Measurements from ENCODE around the gene CALHM4. TPM values are rescaled to one million over a fixed set of nuclear protein-coding genes. Genes with fewer than 3 reads are reported as not detected.
"Not testable (repeated sequence)": the region's sequence is repeated elsewhere in the genome, so short reads cannot be mapped to it uniquely, and the experiment has no call there.

The CALHM4 gene
- total and polyA plus RNA-seq, 2 of the 8 experiments (the other 6 are each of a cell fraction or from before 2014, with no cell fraction given), result not detected

DNA sequence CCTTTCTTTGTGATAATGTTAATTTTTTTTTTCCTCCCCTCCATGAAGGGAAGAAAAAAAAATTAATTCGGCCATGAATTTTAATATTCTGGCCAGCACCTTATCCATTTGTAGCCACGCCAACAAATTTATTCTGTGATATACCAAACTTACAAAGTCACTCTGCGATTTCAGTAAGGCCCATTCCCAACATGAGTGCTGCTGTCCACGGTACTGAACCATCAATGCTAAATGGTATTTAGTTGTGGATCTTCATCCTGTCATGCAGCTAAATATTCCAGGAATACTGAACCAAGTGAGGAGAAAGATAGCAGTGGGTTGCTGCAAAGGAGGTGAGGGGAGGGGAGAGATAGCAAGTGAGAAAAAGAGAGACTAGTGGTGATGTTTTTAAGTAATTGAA is 43.3 kb downstream of the CALHM4 start:
- ChIA-PET CTCF (ENCODE audit: partially characterized antibody) (interaction anchor here (0.9 to 1.3 kb wide), 3 partner anchors 16 to 328 kb away, joined by 3 to 5 read pairs (median 3); no protein-coding TSS in a partner anchor), POLR2A (ENCODE audit: partially characterized antibody) (interaction anchor here (1.0 kb wide), 1 partner anchor 22 kb away, joined by 3 read pairs; no protein-coding TSS in a partner anchor)
- no peak for TF ChIP-seq TAF7 (optimal IDR thresholded peaks at IDR 0.05; ENCODE audit: borderline replicate concordance, low read depth, low read length)
- no peak for TF ChIP-seq POLR2A (IDR thresholded peaks at IDR 0.05; ENCODE audit: control extremely low read depth in 1 of 2, low read depth in 2 of 2, low read length in 2 of 2)
- H3K56ac ChIP-seq (replicated peaks; ENCODE audit: insufficient read length, low read depth, low read length), result no peak overlapping the region
- no peaks in the 10 kb centered on the region for H3K4me1 ChIP-seq (replicated peaks in 1 of 4; ENCODE audit: control insufficient read depth in 3 of 4, insufficient read depth in 4 of 4, low read length in 3 of 4)
- H3K23ac ChIP-seq (ENCODE audit: insufficient read length), result no peak overlapping the region
- no peak overlapping the region for H4K8ac ChIP-seq (ENCODE audit: extremely low read depth, insufficient read depth, low read length)
- no peak overlapping the region for H2BK120ac ChIP-seq (replicated peaks; ENCODE audit: low read depth, low read length)
- no peak overlapping the region for H2AK5ac ChIP-seq (ENCODE audit: low read depth, low read length)
- no peak overlapping the region for H4K91ac ChIP-seq (replicated peaks; ENCODE audit: insufficient read length, low read length)
- no peak overlapping the region for H2BK15ac ChIP-seq (ENCODE audit: low read length)
- no peaks in the 10 kb centered on the region; the same call in 1 of the 2 replicates for H3K23me2 ChIP-seq (ENCODE audit: low read depth, low read length)
- H4K5ac ChIP-seq (ENCODE audit: insufficient read length, low read depth, low read length), result no peak overlapping the region
- H3K27ac ChIP-seq (ENCODE audit: low read depth, low read length), result no peak overlapping the region
- H3K79me2 ChIP-seq (ENCODE audit: control insufficient read depth in 1 of 2, insufficient read depth in 2 of 2, low read length in 2 of 2), result no peaks in the 10 kb centered on the region
- no peak overlapping the region for H2BK12ac ChIP-seq (ENCODE audit: low read depth, low read length)
- WGBS, 2 experiments (ENCODE audit: extremely low coverage in 1 of 2, insufficient coverage in 1 of 2, insufficient read length in 1 of 2, insufficient replicate concordance in 2 of 2, low coverage in 1 of 2, low lambda C conversion rate in 2 of 2, missing lambda C conversion rate in 1 of 2), result 91% methylated on average over 3 of the region's 4 CpGs; no CpG with 5 or more reads in 1 of the 2 experiments
- H2BK5ac ChIP-seq (ENCODE audit: low read depth, low read length), result no peak overlapping the region
- H3K4me3 ChIP-seq (ENCODE audit: extremely low read depth in 1 of 4, insufficient read depth in 2 of 4, low read depth in 3 of 4, low read length in 4 of 4), result no peak overlapping the region
- no peak overlapping the region for H3K4me2 ChIP-seq (ENCODE audit: insufficient read depth in 1 of 2, low read depth in 2 of 2, low read length in 2 of 2)
- no peaks in the 10 kb centered on the region for H3K27me3 ChIP-seq (replicated peaks in 1 of 4; ENCODE audit: control insufficient read depth in 3 of 4, extremely low read depth in 1 of 4, insufficient read depth in 3 of 4, low read length in 3 of 4)
- no peak overlapping the region for H3K14ac ChIP-seq (ENCODE audit: insufficient read length)
- FAIRE-seq (peak; percentile 32), DNase-seq (ENCODE audit: low read depth in 1 of 2, low spot score in 2 of 2) (no peak)
- no peak overlapping the region for H2AFZ ChIP-seq (ENCODE audit: low read length)
- H2BK20ac ChIP-seq (ENCODE audit: low read length), result no peak overlapping the region
- no peaks in the 10 kb centered on the region for H4K20me1 ChIP-seq (replicated peaks in 1 of 2; ENCODE audit: control insufficient read depth in 1 of 2, insufficient read depth in 2 of 2, low read length in 2 of 2)
- no peak overlapping the region for H3K18ac ChIP-seq (ENCODE audit: extremely low read depth, low read length)
- H3K9ac ChIP-seq (replicated peaks in 1 of 4; ENCODE audit: extremely low read depth in 1 of 4, low read depth in 3 of 4, low read length in 3 of 4), result no peak overlapping the region
- no peak overlapping the region for H3K4ac ChIP-seq (replicated peaks; ENCODE audit: insufficient read length, low read depth, low read length)
- no peaks in the 10 kb centered on the region for H3K9me3 ChIP-seq (ENCODE audit: insufficient read depth in 2 of 2, low read depth in 1 of 2, low read length in 1 of 2)
- H3K79me1 ChIP-seq (ENCODE audit: low read depth, low read length), result no peaks in the 10 kb centered on the region
- peaks cover 0 to 11% (median 4%) of the 10 kb centered on the region in 4 experiments; a peak in 5 of 8 replicates for H3K36me3 ChIP-seq (ENCODE audit: control insufficient read depth in 2 of 4, insufficient read depth in 4 of 4, low read length in 3 of 4)

DNA sequence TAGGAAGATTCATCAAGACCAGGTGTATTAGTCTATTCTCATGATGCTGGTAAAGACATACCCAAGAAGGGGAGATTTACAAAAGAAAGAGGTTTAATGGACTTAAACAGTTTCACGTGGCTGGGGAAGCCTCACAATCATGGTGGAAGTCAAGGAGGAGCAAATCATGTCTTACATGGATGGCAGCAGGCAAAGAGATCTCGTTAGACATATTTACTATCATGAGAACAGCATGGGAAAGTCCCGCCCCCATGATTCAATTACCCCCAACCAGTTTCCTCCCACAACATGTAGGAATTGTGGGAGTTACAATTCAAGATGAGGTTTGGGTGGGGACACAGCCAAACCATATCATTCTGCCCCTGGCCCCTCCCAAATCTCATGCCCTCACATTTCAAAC is 50.4 kb downstream of the CALHM4 start:
- H3K4me1 ChIP-seq (replicated peaks in 1 of 4; ENCODE audit: control insufficient read depth in 3 of 4, insufficient read depth in 4 of 4, low read length in 3 of 4); H4K8ac ChIP-seq (ENCODE audit: extremely low read depth, insufficient read depth, low read length); H2BK20ac ChIP-seq (ENCODE audit: low read length); FAIRE-seq; H3K36me3 ChIP-seq (ENCODE audit: control insufficient read depth in 2 of 4, insufficient read depth in 4 of 4, low read length in 3 of 4); H3K4ac ChIP-seq (replicated peaks; ENCODE audit: insufficient read length, low read depth, low read length); H3K9ac ChIP-seq (replicated peaks in 1 of 4; ENCODE audit: extremely low read depth in 1 of 4, low read depth in 3 of 4, low read length in 3 of 4); H3K23ac ChIP-seq (ENCODE audit: insufficient read length); H2AK5ac ChIP-seq (ENCODE audit: low read depth, low read length); H3K79me1 ChIP-seq (ENCODE audit: low read depth, low read length); H2BK5ac ChIP-seq (ENCODE audit: low read depth, low read length); H3K4me3 ChIP-seq (ENCODE audit: extremely low read depth in 1 of 4, insufficient read depth in 2 of 4, low read depth in 3 of 4, low read length in 4 of 4); H3K14ac ChIP-seq (ENCODE audit: insufficient read length); H2BK12ac ChIP-seq (ENCODE audit: low read depth, low read length); H4K91ac ChIP-seq (replicated peaks; ENCODE audit: insufficient read length, low read length); H4K20me1 ChIP-seq (replicated peaks in 1 of 2; ENCODE audit: control insufficient read depth in 1 of 2, insufficient read depth in 2 of 2, low read length in 2 of 2); H3K27ac ChIP-seq (ENCODE audit: low read depth, low read length); H3K9me3 ChIP-seq (ENCODE audit: insufficient read depth in 2 of 2, low read depth in 1 of 2, low read length in 1 of 2); H2BK15ac ChIP-seq (ENCODE audit: low read length); H3K23me2 ChIP-seq (ENCODE audit: low read depth, low read length); H4K5ac ChIP-seq (ENCODE audit: insufficient read length, low read depth, low read length); H3K79me2 ChIP-seq (ENCODE audit: control insufficient read depth in 1 of 2, insufficient read depth in 2 of 2, low read length in 2 of 2); H3K56ac ChIP-seq (replicated peaks; ENCODE audit: insufficient read length, low read depth, low read length); POLR2A ChIA-PET (ENCODE audit: partially characterized antibody); CTCF ChIA-PET (ENCODE audit: partially characterized antibody); H3K27me3 ChIP-seq (replicated peaks in 1 of 4; ENCODE audit: control insufficient read depth in 3 of 4, extremely low read depth in 1 of 4, insufficient read depth in 3 of 4, low read length in 3 of 4); H2BK120ac ChIP-seq (replicated peaks; ENCODE audit: low read depth, low read length); DNase-seq (ENCODE audit: low read depth in 1 of 2, low spot score in 2 of 2); H3K18ac ChIP-seq (ENCODE audit: extremely low read depth, low read length); H3K4me2 ChIP-seq (ENCODE audit: insufficient read depth in 1 of 2, low read depth in 2 of 2, low read length in 2 of 2); H2AFZ ChIP-seq (ENCODE audit: low read length): not testable (repeated sequence)
- 88% methylated on average over 3 of the region's 3 CpGs; no CpG with 5 or more reads in 1 of the 2 experiments for WGBS, 2 experiments (ENCODE audit: extremely low coverage in 1 of 2, insufficient coverage in 1 of 2, insufficient read length in 1 of 2, insufficient replicate concordance in 2 of 2, low coverage in 1 of 2, low lambda C conversion rate in 2 of 2, missing lambda C conversion rate in 1 of 2)
